Left ventricle myocardium inferior (tissue), 1 donor: Measurements from ENCODE around the gene ERAL1. TPM values are rescaled to one million over a fixed set of nuclear protein-coding genes. Genes with fewer than 3 reads are reported as not detected.

Experiments used
- DNase-seq: peaks from one replicate; pipeline ENCODE4 v3.0.0-alpha.2; 2020
- H3K27ac ChIP-seq: fragments of 200-600 bp; replicated peaks from 2 replicates; pipeline ENCODE4 v1.8.0; 2021
- H3K27me3 ChIP-seq: fragments of 200-600 bp; 2 replicates; pipeline ENCODE4 v1.8.0; 2021; ENCODE audit warnings: low read depth
- H3K36me3 ChIP-seq: fragments of 200-600 bp; 2 replicates; pipeline ENCODE4 v1.8.0; 2021
- H3K4me1 ChIP-seq: fragments of 200-600 bp; 2 replicates; pipeline ENCODE4 v1.8.0; 2021
- H3K4me3 ChIP-seq: fragments of 200-600 bp; 2 replicates; pipeline ENCODE4 v1.8.0; 2021; ENCODE audit warnings: mild to moderate bottlenecking, moderate library complexity
- H3K9me3 ChIP-seq: fragments of 200-600 bp; replicated peaks from 2 replicates; pipeline ENCODE4 v1.8.0; 2021
- CTCF ChIP-seq: fragments of 200-600 bp; IDR thresholded peaks from 2 replicates; pipeline ENCODE4 v1.8.0; 2021; ENCODE audit warnings: antibody characterized with exemption, mild to moderate bottlenecking, borderline replicate concordance
- intact Hi-C: fragments of 100-400 bp; cut with micrococcal nuclease; formaldehyde crosslinking; loops from one replicate; pipeline ENCODE4 v1.11.0; 2022
- total RNA-seq: library from RNA; stranded (reverse); fragmentation: NEBNext Ultra II Directional; extraction: Animal tissue kit (Norgen Biotek cat#: 25700); gene quantifications from one replicate; pipeline ENCODE4 v1.2.1, GENCODE V29; 2021
- donor health status: DM: no; HTN: yes; CAD: no; lungs with severe emphysema.

The ERAL1 gene
- total RNA-seq, 1 donor from 2014 or later = 35.4 TPM

- Histone ChIP-seq H3K4me1 (peaks cover 38% of the 10 kb centered on the region), H3K27me3 (no peaks in the 10 kb centered on the region), H3K9me3 (no peaks in the 10 kb centered on the region), H3K36me3 (no peaks in the 10 kb centered on the region), H3K27ac (peak overlapping the region; percentile 90), H3K4me3 (peak overlapping the region; percentile 98)
- no peak for TF ChIP-seq CTCF
- intact Hi-C loops = no loop called here
- DNase-seq = no peak
Observed at GRCh38 chr17:28812748-28813377, 42.0 kb upstream of the ERAL1 start.

- intact Hi-C loops = no loop called here
- Histone ChIP-seq H3K27me3 (no peaks in the 10 kb centered on the region), H3K4me1 (peaks cover 7% of the 10 kb centered on the region), H3K36me3 (no peaks in the 10 kb centered on the region), H3K27ac (no peak overlapping the region), H3K4me3 (no peak overlapping the region), H3K9me3 (no peaks in the 10 kb centered on the region)
- DNase-seq = no peak
- TF ChIP-seq CTCF = no peak
Observed at GRCh38 chr17:28816540-28816939, 38.3 kb upstream of the ERAL1 start.

- intact Hi-C loops = no loop called here
- no peak for DNase-seq
- no peak for TF ChIP-seq CTCF
- no peak overlapping the region for H3K4me3 ChIP-seq
- no peak overlapping the region for H3K27ac ChIP-seq
- H3K27me3 ChIP-seq = no peaks in the 10 kb centered on the region
- H3K36me3 ChIP-seq = no peaks in the 10 kb centered on the region
- no peaks in the 10 kb centered on the region for H3K4me1 ChIP-seq
- no peaks in the 10 kb centered on the region for H3K9me3 ChIP-seq
Observed at GRCh38 chr17:28818819-28819221, 36.0 kb upstream of the ERAL1 start.

GRCh38 chr17:28819582-28819981, 35.2 kb upstream of the ERAL1 start:
- intact Hi-C loops = no loop called here
- TF ChIP-seq CTCF = no peak
- H3K4me1 ChIP-seq = no peaks in the 10 kb centered on the region
- no peaks in the 10 kb centered on the region for H3K27me3 ChIP-seq
- no peak overlapping the region for H3K27ac ChIP-seq
- H3K4me3 ChIP-seq = no peak overlapping the region
- H3K36me3 ChIP-seq = no peaks in the 10 kb centered on the region
- no peaks in the 10 kb centered on the region for H3K9me3 ChIP-seq
- no peak for DNase-seq

- Histone ChIP-seq H3K4me1 (peaks cover 7% of the 10 kb centered on the region), H3K27me3 (no peaks in the 10 kb centered on the region), H3K27ac (no peak overlapping the region), H3K4me3 (no peak overlapping the region), H3K9me3 (no peaks in the 10 kb centered on the region), H3K36me3 (peaks cover 9% of the 10 kb centered on the region)
- TF ChIP-seq CTCF = no peak
- no peak for DNase-seq
- intact Hi-C loops = no loop called here
Observed at GRCh38 chr17:28827672-28828071, 27.1 kb upstream of the ERAL1 start.
